Measurements from ENCODE around the gene DEPP1. TPM values are rescaled to one million over a fixed set of nuclear protein-coding genes. Genes with fewer than 3 reads are reported as not detected.

The DEPP1 gene
- total RNA-seq, 1 experiment from 2014 or later: 3.8 TPM

DNA sequence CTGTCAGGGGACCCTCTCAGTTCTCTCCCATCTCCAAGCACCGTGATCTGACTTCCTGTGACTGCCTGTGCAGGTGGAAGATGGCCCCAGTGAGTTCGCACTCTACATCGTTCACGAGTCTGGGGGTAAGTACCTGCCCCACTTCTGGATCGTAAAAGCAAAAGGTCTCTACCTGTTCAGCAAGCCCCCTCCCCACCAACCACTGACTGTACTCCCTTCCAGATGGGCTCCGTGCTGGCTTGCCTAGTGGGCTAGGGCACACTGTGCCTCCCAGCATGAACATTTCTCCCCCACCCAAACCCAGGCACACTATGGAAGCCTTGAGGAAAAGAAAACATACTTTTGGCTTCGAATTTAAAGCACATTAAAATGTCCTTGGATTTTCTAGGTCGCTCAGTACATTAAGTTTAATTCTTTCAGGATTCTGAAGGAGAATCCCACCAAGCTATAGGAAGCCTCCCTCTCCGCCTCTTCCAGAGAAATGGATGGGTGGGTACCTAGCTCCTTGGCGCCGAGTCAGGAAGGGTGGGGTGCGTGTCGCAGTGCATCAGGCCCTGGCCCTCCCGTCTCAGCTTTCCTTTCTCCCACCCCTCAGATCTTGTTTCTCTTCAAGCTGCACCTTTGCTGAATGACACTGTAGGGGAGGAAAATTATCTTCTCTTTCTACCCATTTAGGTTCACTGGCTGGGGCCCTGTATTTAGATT is 11.1 kb upstream of the DEPP1 start (continued):
- TF ChIP-seq TCF7L2 (IDR thresholded peaks at IDR 0.05; ENCODE audit: borderline replicate concordance, extremely low read depth, insufficient read depth, insufficient read length) (no peak), SP1 (IDR thresholded peaks at IDR 0.05; ENCODE audit: low read depth) (no peak), ZNF274 (IDR thresholded peaks at IDR 0.05; ENCODE audit: low read depth, low read length) (no peak), POLR2A (IDR thresholded peaks at IDR 0.05; ENCODE audit: borderline replicate concordance, extremely low read depth, insufficient read depth, insufficient read length) (no peak), SRF (IDR thresholded peaks at IDR 0.05; ENCODE audit: low read depth) (no peak), POLR2AphosphoS5 (IDR thresholded peaks at IDR 0.05; ENCODE audit: low read depth, low read length) (no peak), ZFX (IDR thresholded peaks at IDR 0.05) (no peak)
- TF ChIP-seq, protein P1, sequence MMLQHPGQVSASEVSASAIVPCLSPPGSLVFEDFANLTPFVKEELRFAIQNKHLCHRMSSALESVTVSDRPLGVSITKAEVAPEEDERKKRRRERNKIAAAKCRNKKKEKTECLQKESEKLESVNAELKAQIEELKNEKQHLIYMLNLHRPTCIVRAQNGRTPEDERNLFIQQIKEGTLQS (IDR thresholded peaks at IDR 0.05): no peak

DNA sequence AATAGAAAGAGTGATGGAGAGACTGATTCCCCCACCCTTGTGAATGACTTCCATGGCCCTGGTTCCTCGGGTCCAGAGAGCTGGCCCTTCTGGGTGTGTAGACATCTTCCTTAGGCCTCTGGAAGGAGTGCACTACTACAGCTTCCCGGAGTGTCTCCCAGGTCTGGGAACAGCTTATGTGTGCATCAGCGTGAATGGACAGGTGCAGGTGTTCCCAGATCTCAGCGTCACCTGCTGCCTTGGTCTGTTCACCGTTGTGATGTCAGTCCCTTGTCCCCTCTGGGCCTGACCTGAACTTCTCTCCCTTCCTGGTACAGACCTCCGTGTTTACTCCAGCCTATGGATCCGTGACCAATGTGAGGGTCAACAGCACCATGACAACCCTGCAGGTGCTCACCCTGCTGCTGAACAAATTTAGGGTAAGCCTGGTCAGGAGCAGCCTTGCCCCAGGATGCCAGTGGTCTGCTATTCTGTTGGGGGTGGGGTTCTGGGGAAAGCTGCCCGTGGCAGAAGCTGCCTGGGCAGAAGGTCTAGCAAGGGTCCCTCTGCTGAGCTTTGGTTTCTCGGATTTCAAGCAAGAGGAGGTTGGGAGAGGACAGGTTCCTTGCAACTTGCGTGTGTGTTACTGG is 10.5 kb upstream of the DEPP1 start:
- RAD21 ChIA-PET (ENCODE audit: low non-redundant PET in 1 of 2, low total read pairs in 2 of 2, uncharacterized antibody in 2 of 2, unreplicated experiment in 2 of 2): no interaction called here
- CTCF ChIA-PET: no interaction called here

More for the DNA sequence above, 10.5 kb upstream of the DEPP1 start:
- Histone ChIP-seq H3K36me3 (ENCODE audit: control insufficient read depth in 1 of 2, insufficient read depth in 2 of 2, low read length in 2 of 2) (no peaks in the 10 kb centered on the region), H3K27me3 (ENCODE audit: insufficient read depth, low read length) (no peaks in the 10 kb centered on the region), H3K4me2 (ENCODE audit: low read length) (no peak overlapping the region), H3K4me3 (replicated peaks in 1 of 2; ENCODE audit: low read depth in 1 of 2, low read length in 2 of 2) (no peak overlapping the region), H2AFZ (ENCODE audit: low read depth, low read length, poor library complexity, severe bottlenecking) (no peak overlapping the region), H3K9me3 (ENCODE audit: control insufficient read depth in 1 of 2, insufficient read depth in 1 of 2, low read depth in 1 of 2, low read length in 2 of 2) (no peaks in the 10 kb centered on the region), H3K9ac (ENCODE audit: low read length) (no peak overlapping the region), H3K4me1 (ENCODE audit: control insufficient read depth in 1 of 2, insufficient read depth in 2 of 2, low read length in 2 of 2) (no peaks in the 10 kb centered on the region), H3K27ac (ENCODE audit: low read depth, low read length) (no peak overlapping the region), H3K9me2 (ENCODE audit: insufficient read depth) (no peaks in the 10 kb centered on the region), H3K79me2 (ENCODE audit: insufficient read depth, low read length) (no peaks in the 10 kb centered on the region), H4K20me1 (ENCODE audit: insufficient read depth) (no peaks in the 10 kb centered on the region)
- POLR2A ChIA-PET: no interaction called here
- no peak for TF ChIP-seq CBX3 (IDR thresholded peaks at IDR 0.05; ENCODE audit: low read depth)
- no peak for TF ChIP-seq POLR2A (IDR thresholded peaks at IDR 0.05; ENCODE audit: borderline replicate concordance, extremely low read depth, insufficient read depth, insufficient read length)
- TF ChIP-seq RAD21 (IDR thresholded peaks at IDR 0.05; ENCODE audit: low read depth): no peak
- TF ChIP-seq EZH2phosphoT487 (IDR thresholded peaks at IDR 0.05; ENCODE audit: borderline replicate concordance): no peak
- TF ChIP-seq, protein P2, sequence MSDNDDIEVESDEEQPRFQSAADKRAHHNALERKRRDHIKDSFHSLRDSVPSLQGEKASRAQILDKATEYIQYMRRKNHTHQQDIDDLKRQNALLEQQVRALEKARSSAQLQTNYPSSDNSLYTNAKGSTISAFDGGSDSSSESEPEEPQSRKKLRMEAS (IDR thresholded peaks at IDR 0.05): no peak
- TF ChIP-seq POLR2AphosphoS5 (IDR thresholded peaks at IDR 0.05; ENCODE audit: low read depth, low read length): no peak
- no peak for TF ChIP-seq ZNF274 (IDR thresholded peaks at IDR 0.05; ENCODE audit: low read depth, low read length)
- TF ChIP-seq, protein P3, sequence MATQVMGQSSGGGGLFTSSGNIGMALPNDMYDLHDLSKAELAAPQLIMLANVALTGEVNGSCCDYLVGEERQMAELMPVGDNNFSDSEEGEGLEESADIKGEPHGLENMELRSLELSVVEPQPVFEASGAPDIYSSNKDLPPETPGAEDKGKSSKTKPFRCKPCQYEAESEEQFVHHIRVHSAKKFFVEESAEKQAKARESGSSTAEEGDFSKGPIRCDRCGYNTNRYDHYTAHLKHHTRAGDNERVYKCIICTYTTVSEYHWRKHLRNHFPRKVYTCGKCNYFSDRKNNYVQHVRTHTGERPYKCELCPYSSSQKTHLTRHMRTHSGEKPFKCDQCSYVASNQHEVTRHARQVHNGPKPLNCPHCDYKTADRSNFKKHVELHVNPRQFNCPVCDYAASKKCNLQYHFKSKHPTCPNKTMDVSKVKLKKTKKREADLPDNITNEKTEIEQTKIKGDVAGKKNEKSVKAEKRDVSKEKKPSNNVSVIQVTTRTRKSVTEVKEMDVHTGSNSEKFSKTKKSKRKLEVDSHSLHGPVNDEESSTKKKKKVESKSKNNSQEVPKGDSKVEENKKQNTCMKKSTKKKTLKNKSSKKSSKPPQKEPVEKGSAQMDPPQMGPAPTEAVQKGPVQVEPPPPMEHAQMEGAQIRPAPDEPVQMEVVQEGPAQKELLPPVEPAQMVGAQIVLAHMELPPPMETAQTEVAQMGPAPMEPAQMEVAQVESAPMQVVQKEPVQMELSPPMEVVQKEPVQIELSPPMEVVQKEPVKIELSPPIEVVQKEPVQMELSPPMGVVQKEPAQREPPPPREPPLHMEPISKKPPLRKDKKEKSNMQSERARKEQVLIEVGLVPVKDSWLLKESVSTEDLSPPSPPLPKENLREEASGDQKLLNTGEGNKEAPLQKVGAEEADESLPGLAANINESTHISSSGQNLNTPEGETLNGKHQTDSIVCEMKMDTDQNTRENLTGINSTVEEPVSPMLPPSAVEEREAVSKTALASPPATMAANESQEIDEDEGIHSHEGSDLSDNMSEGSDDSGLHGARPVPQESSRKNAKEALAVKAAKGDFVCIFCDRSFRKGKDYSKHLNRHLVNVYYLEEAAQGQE (IDR thresholded peaks at IDR 0.05; ENCODE audit: low read depth): no peak
- no peak for TF ChIP-seq FOSL1 (IDR thresholded peaks at IDR 0.05; ENCODE audit: low read depth)
- DNase-seq (ENCODE audit: low read depth, low spot score): no peak
- intact Hi-C loops (cut with micrococcal nuclease): no loop called here
- ATAC-seq: no peak
- BruUV-seq (replicated peaks): no TSS peak
